ENCODE data around the gene MAP6D1. TPM values are rescaled to one million over a fixed set of nuclear protein-coding genes. Genes with fewer than 3 reads are reported as not detected.

Gene MAP6D1
- total and polyA plus RNA-seq, 12 donors: 0.27 to 3.0 (median 1.7) TPM; not detected in 2

DNA sequence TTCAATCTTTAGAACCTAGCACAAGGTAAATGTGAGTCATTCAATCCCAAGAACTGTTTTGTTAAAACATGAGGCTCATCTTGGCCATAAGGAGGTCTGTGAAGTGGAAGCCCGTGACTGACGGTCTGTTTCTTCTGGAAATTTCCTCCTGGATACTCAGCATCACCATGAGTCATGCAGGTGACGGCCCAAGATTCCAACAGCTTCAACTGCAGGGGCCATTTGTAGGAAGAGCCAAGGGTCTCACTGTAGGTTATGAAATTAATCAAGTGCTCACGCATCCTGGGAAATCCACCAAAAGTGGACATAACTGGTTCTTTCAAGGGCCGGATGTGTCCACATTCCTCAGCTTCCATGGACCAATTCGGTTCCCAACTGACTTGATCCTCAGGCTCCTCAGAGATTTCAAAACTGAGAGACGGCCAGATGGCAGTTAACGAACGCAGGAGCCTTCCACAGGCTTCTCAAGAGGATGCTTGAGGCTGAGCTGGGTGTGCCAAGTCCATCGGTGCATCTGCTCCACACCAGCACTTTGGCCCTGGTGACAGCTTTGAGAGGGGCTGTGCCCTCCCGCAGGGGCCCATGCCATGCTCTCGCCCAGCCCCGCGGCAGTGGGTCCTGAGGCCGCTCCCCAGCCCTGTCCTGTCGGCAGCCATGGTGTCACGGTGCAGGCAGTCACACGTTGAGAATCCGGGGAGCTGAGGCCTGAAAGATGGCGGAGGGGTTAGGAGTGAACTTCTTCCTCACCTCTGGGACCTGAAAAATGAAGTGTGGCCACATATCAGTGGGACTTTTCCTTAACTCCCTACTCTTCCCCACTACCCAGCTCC lies 8.5 kb downstream of the MAP6D1 start:
- 90 to 95% (median 94%) methylated on average over 15 to 20 of the region's 20 CpGs for WGBS, 4 donors
- H3K27ac ChIP-seq: no peak overlapping the region
- peaks cover 0 to 5% of the 10 kb centered on the region in 2 donors for H3K4me1 ChIP-seq (replicated peaks in 1 of 2)
- no peaks in the 10 kb centered on the region for H3K36me3 ChIP-seq (replicated peaks in 1 of 2)
- DNase-seq: no peak
- no peaks in the 10 kb centered on the region for H3K27me3 ChIP-seq
- H3K4me3 ChIP-seq: no peak overlapping the region
- intact Hi-C loops (cut with DNase I): no loop called here
- TF ChIP-seq, protein P1, sequence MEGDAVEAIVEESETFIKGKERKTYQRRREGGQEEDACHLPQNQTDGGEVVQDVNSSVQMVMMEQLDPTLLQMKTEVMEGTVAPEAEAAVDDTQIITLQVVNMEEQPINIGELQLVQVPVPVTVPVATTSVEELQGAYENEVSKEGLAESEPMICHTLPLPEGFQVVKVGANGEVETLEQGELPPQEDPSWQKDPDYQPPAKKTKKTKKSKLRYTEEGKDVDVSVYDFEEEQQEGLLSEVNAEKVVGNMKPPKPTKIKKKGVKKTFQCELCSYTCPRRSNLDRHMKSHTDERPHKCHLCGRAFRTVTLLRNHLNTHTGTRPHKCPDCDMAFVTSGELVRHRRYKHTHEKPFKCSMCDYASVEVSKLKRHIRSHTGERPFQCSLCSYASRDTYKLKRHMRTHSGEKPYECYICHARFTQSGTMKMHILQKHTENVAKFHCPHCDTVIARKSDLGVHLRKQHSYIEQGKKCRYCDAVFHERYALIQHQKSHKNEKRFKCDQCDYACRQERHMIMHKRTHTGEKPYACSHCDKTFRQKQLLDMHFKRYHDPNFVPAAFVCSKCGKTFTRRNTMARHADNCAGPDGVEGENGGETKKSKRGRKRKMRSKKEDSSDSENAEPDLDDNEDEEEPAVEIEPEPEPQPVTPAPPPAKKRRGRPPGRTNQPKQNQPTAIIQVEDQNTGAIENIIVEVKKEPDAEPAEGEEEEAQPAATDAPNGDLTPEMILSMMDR (IDR thresholded peaks at IDR 0.05): no peak
- TF ChIP-seq POLR2A (IDR thresholded peaks at IDR 0.05): no peak
- H3K9me3 ChIP-seq (replicated peaks in 1 of 3): no peaks in the 10 kb centered on the region

DNA sequence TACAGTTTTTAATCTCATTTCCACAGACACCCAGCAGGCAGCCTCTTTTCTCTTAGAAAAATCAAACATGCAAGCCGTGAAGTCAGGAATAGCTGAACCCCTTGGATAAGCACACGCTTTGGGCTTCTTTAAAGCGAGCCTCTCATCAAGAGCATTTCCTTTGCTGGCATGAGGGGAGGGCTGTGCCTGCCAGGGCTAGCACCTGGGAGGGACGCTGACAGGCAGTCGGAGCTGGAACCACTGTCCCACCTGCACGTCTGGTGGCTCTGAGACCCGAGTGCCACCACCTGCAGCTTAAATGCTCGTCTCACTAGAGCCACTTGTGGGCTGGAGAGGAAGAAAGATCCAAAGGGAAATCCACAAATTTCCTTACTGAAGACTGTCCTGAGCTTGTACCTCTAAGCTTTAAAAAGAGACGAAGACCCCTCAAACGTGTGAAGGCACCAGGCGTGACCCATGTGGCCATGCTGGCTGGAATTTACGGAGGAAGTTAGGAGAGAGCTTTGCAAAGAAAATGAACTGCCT lies 9.4 kb downstream of the MAP6D1 start:
- 86 to 96% (median 88%) methylated on average over 12 of the region's 12 CpGs for WGBS, 4 donors

DNA sequence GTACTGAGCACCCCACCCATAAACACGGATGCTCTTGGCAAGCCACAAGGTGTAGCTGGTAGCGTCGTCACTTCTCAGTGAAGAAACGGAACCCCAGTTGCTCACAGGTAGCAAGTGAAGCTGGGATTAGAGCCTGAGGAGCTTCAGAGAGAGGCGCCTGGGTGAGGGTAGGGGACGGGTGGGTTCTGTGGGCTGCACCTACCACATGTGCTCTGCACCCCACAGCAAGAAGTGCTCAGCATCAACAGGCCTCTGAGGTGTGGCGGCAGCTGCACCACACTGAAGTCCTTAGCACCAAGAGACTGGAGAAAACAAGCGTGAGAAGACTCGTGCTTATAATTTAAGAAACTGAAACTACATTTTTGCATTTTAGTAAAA lies 9.8 kb downstream of the MAP6D1 start:
- TF ChIP-seq, protein P1 (IDR thresholded peaks at IDR 0.05): no peak
- no peak for TF ChIP-seq POLR2A (IDR thresholded peaks at IDR 0.05)
- no peak for DNase-seq
- peaks cover 0 to 10% of the 10 kb centered on the region in 2 donors for H3K36me3 ChIP-seq (replicated peaks in 1 of 2)

More for the DNA sequence above, 9.4 kb downstream of the MAP6D1 start:
- TF ChIP-seq, protein P1 (IDR thresholded peaks at IDR 0.05): no peak
- TF ChIP-seq POLR2A (IDR thresholded peaks at IDR 0.05): no peak
- peak in 1 of 7 donors; percentile 1 for DNase-seq
- H3K36me3 ChIP-seq (replicated peaks in 1 of 2): peaks cover 0 to 5% of the 10 kb centered on the region in 2 donors
- H3K27me3 ChIP-seq: no peaks in the 10 kb centered on the region
- peaks cover 0 to 5% of the 10 kb centered on the region in 2 donors for H3K4me1 ChIP-seq (replicated peaks in 1 of 2)
- intact Hi-C loops (cut with DNase I): no loop called here
- no peaks in the 10 kb centered on the region for H3K9me3 ChIP-seq (replicated peaks in 1 of 3)
- no peak overlapping the region for H3K4me3 ChIP-seq
- no peak overlapping the region for H3K27ac ChIP-seq

DNA sequence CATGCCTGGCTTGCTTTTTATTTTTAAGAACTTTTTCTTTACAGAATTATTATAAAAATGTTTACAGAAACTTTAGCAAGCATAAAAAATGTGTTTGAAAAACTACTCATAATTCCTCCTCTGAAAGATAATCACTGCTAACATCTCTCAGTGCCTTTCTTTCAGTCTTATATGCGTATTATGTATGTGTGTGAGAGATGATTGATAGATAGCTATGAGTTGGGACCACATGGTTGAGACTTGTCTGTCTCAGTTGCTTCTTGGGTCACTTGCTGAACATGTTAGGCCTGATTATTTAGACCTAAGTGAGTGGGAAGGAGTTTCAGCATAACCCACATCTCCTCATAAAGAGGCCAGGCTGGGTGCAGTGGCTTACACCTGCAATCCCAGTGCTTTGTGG lies 11.1 kb downstream of the MAP6D1 start:
- WGBS, 4 donors: 96 to 100% (median 100%) methylated on average over 1 of the region's 1 CpG
- TF ChIP-seq POLR2A (IDR thresholded peaks at IDR 0.05): no peak
- TF ChIP-seq, protein P1 (IDR thresholded peaks at IDR 0.05): no peak
- peaks cover 0 to 5% of the 10 kb centered on the region in 2 donors for H3K4me1 ChIP-seq (replicated peaks in 1 of 2)

More for the DNA sequence above, 9.8 kb downstream of the MAP6D1 start:
- Histone ChIP-seq H3K4me1 (replicated peaks in 1 of 2) (peaks cover 0 to 5% of the 10 kb centered on the region in 2 donors), H3K4me3 (no peak overlapping the region), H3K27ac (no peak overlapping the region), H3K9me3 (replicated peaks in 1 of 3) (no peaks in the 10 kb centered on the region), H3K27me3 (no peaks in the 10 kb centered on the region)
- WGBS, 4 donors: 78 to 90% (median 85%) methylated on average over 9 of the region's 9 CpGs
- intact Hi-C loops (cut with DNase I): no loop called here

More for the DNA sequence above, 11.1 kb downstream of the MAP6D1 start:
- Histone ChIP-seq H3K27me3 (no peaks in the 10 kb centered on the region), H3K36me3 (replicated peaks in 1 of 2) (peaks cover 0 to 23% of the 10 kb centered on the region in 2 donors), H3K4me3 (no peak overlapping the region), H3K27ac (no peak overlapping the region), H3K9me3 (replicated peaks in 1 of 3) (no peaks in the 10 kb centered on the region)
- no peak for DNase-seq
- intact Hi-C loops (cut with DNase I): no loop called here

Measured in adrenal gland (tissue), 12 donors.